GM19438 (cell line): ENCODE data around the gene MEDAG.
"Not testable (repeated sequence)": the region's sequence is repeated elsewhere in the genome, so short reads cannot be mapped to it uniquely, and the experiment has no call there.

Experiments used
- ATAC-seq: cut with Tn5 transposase; IDR thresholded peaks from one replicate; pipeline ENCODE4 v1.9.1; 2021; ENCODE audit warnings: low read depth; ENCODE audit not compliant: unreplicated experiment

Gene MEDAG

DNA sequence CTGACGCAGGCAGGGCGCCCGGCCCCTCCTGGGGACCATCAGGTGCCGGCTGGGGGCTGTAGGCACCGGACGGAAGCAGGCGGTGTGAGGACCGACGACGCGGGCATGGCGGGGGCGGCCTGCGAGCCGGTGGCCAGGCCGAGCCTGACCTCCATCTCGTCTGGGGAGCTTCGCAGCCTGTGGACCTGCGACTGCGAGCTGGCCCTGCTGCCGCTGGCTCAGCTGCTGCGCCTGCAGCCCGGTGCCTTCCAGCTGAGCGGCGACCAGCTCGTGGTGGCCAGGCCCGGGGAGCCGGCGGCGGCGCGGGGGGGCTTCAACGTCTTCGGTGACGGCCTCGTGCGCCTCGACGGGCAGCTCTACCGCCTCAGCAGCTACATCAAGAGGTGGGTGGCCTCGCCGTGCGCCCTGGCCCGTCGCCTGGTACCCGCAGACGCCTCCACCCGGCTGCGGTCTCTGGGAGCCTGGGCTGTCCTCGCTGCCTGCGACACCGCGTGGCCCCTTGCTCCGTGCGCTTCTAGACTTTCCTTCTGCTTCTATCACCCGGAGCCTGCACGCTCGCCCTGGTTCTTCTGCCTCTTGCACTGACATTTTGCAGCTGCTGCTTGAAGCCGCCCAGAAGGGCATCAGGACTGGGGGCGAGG is 460 bp downstream of the MEDAG start:
- ATAC-seq = no peak

DNA sequence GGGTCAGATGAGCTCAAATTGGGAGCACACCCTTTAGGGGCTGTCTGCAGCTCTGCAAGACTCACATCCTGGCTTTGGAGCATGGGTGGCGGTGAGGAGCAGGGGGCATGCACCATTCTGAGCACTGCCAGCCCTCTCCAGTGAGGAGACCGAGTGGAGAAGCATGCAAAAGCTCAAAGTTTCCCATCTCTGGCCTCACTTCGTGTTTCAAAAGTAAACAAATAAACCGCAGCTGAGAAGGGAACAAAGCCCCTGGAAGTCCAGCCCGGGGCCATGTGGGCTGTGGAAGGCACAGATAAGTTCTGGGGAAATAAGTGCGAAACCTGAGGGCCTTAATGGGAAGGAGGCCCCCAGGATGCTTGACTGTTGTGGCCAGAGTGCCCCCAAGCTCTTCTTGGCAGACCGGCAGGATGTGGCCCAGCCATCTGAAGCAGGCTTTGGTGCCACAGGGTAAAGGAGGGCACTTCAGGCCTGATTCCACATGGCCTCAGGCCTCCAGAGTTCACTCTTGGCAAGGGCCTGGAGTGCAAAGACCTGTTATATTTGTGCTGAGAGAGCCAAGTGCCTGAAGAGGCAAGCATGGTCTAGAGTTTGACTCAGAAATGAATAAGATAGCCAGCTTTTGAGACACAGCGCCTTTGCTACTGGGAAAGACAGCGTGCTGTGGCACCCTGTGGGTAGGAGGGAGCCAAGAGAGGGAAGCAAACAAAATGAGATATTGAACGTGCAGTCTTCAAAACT is 1.2 kb downstream of the MEDAG start:
- no peak for ATAC-seq

DNA sequence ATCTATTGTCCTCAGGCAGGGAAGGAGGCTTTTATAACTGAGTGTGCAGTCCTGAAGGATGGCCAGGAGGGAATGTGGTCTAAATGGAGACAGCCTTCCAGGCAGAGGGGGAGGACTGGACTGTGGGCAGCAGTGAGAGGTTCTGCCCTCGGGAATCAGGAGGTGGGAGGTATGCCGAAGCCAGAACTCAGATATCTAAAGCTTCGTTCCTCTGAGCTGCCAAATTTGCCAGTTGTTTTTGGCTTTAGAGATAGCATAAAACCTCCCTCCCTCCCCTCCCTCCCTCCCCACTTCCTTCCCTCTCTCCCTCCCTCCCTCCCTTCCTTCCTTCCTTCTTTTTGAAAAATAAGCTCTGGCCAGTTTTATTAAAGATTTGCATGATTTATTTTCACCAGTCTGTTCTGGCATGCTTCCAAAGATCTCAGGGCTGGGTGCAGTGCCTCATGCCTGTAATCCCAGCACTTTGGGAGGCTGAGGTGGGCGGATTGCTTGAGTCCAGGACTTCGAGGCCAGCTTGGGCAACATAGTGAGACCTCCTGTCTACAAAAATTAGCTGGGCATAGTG is 2.4 kb downstream of the MEDAG start:
- no peak for ATAC-seq

DNA sequence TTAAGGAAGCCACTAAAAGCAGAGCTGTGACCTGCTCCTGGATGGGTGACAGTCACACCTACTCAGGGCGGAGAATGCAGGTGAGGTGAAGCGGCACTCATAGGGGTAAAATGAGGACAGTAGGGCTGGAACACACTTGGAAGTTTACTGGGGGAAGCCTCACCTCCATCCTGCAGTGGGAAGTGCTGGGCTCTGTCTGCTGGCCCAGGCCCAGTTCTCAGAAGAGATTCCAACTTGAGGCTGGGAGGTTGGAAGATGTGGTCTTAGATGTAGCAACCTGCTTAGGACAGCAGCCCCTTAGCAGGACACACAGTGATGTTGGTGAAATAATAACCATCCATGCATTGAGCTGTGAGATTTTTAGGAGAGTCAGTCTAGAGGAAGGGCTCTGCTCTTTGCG is 4.6 kb downstream of the MEDAG start:
- no peak for ATAC-seq

DNA sequence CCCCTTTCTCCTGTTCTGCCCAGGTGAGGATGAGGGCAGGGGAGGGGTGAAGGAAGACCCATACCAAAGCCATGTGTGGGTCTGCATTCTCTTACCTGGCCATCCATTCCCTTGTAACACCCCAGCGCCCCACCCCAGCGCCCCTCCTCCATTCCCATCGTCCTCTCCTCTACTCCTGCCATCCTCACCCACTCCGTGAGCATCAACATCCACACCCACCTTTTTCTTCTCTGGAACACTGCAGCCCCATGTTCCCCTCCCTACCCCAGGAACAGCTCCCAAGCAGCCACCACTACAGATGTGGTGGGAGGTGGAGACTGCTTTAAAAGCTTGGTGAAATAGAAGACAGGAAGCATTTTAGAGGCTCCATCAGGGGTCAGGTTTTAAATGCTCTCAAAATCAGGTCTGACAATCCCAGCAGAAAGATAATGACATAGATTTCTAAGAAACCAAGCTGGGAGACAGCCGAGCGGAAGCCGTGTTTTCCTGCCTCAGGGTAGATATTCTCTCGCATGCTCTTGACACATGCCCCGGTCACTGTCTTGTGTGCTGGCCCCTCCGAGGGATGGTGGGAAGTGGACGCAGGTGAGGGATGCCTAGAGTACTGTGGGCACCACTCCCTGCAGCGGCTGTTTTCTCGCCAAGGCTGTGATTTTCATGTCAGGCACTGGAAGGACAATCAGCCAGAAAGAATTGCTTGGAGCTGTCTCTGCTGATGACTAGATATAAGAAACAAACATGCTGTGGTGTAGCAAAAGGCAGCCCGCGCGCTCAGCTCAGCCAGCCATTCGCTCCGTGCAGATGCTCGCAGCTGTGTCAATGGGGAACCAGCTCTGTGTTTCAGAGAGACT is 9.8 kb downstream of the MEDAG start:
- no peak for ATAC-seq

DNA sequence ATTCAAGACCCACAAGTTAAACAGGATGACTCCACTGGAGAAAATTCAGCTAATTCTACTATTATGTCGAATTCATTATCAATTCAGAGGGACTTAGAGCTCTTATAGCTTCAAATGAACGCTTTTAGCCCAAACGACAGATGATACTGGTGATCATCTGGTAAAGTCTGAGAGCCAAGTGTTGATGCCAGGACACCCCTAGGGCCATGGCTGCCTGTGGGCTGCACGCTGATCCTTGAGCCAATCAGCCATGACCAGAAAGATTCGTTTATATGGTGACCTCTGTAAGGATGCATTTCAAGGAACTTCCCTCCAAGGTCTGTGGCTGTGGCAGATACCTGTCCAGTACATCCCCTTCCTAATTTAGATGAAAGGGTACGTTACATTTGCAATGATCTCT is 10.9 kb downstream of the MEDAG start:
- no peak for ATAC-seq

DNA sequence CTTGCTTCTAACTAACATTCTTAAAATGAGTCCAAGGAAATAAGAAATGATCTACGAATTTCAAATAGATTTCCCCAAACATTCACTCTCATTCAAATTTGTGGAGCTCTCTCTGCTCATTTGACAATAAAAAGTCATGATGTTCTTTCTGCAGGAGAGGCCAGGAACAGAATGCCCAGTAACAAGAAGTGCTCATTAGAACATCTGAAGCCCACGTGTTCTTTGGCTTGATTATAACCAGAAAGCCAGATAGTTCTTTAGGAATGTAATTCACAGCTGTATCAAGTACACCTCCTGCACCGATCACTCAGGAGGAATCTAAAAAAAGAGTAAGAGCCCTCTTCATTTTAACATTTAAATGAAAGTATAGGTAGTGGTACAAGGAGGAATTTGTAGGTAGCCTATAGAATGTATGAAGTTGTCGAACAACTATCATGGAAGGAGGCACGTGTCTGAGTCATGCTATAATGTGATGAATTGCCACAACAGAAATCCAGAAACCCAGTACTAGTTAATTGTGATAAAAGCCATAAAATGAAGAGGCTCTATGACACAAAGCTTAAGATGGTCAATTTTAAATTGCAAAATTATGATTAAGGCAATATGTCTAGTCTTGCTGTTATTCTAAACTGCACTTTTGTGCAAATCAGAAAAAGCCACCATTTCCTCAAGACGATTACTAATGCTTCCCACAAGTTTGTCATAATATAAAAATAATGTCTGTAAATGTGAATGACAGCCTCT is 12.8 kb downstream of the MEDAG start:
- no peak for ATAC-seq

DNA sequence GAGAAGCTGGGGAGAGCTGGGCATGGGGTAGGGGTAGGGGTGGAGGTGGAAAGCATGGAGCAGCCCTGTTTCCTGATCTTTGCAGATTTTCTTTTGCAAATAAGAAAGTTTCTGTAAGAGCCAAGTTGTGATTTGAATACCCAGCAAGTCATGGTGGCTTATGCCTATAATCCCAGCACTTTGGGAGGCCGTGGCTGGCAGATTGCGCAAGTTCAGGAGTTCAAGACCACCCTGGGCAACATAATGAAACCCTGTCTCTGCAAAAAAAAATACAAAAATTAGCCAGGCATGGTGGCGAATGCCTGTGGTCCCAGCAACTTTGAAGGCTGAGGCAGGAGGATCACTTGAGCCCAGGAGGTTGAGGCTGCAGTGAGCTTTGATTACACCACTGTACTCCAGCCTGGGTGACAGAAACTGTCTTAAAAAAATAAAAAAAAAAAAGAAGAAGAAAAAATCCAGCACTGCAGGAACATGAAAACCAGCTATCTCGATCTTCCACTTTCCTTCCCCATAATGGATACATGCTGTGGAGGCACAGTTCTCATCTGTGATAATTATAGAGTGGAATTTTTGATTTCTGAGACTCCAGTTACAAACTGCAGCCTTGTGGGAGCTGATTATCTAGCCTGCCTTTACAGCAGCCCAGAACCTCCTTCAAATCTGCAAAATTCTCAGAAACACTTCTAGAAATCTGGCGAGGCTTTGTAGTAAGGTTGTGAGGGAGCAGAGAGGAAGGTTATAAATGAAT is 14.3 kb downstream of the MEDAG start:
- no peak for ATAC-seq

DNA sequence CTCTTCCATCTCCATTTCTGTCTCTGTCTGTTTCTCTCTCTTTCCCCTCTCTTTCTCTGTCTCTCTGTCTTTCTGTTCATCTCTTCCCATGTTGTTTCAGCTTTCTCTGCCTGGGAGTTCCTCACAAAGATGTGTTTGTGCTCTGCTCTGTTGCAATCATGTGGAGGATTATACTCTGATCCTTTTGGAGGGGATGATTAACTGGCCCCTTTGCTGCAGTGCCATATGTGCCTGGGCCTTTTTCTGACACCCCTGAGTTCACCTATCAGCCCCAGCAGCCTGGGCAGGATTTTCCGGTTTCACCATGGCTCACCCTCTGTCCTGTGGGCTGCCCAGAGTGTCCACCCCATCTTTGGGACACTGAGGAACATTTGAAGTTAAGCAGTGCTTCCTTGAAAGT is 17.3 kb downstream of the MEDAG start:
- ATAC-seq = no peak

DNA sequence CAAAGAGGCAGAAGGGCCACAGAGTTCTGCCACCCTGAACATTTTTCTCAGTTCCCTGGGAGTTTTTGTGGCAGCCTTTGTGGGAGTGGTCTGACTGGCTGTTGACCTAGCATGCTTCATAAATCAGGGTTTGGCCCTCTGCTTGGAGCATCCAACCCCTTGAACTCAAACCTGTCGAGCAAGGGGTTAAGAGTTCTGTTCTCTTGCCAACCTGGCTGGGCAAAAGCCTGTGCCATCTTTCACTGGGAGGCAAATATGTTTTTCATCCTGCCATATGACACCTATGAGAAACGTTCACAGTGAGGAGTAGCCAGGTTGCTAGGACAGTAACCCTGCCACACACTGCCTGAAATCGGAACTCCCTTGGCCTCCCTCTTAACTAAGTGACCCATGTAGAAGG is 18.6 kb downstream of the MEDAG start:
- ATAC-seq = no peak

DNA sequence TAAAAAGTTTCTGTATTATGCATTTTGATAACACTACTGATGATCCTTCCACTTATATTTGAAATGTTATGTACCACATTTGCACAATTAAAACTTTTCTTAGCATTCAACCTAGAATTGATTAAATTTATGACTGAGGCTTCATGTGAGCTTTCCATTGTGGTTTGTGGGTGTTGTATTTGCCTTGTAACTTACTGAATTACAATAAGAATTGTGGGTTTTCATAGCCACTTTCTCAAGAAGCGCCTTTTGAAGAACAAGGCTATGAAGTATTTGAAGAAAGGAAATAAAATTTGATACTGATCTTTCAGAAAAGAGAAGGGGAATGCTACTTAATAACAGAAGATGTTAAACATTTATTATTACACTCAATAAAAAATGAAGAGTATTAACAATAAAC is 19.4 kb downstream of the MEDAG start:
- ATAC-seq = no peak

DNA sequence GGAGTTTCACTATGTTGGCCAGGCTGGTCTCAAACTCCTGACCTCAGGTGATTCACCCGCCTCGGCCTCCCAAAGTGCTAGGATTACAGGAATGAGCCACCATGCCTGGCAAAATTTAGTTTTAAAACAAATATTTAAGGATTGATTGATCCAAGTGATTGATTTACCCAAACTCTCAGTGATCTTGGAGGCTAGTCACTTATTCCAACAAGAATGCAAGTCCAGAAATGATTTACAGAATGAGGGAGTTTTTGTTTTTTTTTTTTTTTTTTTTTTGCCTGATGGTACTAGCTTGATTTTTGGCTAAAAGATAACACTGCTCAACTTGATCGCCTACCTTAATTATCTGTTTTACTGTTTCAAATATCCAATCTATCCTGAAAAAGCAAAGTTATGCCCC is 20.7 kb downstream of the MEDAG start:
- ATAC-seq = no peak

DNA sequence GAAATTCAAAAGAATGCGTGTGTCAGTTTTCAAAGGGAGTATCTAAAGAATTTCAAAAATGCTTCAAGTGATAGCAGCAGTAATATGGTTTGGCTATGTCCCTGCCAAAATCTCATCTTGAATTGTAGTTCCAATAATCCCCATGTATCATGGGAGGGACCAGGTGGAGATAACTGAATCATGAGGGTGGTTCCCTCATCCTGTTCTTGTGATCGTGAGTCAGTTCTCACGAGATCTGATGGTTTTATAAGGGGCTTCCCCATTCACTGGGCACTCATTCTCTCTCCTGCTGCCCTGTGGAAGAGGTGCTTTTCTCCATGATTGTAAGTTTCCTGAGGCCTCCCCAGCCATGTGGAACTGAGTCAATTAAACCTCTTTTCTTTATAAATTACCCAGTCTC is 21.1 kb downstream of the MEDAG start:
- ATAC-seq = not testable (repeated sequence)

DNA sequence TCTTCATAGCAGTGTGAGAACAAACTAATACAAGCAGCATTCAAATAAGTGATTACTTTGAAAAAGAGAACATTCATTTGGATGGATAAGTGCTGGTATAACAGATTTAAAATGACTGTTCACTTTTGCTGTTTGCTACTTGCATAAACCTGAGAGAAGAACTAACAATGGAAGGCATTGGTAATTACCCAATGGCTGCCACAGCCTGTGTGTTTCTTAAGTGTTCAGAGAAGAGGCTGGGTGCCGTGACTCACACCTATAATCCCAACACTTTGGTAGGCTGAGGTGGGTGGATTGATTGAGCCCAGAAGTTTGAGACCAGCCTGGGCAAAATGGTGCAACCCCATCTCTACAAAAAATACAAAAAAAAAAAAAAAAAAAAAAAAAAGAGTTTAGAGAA is 21.5 kb downstream of the MEDAG start:
- no peak for ATAC-seq

DNA sequence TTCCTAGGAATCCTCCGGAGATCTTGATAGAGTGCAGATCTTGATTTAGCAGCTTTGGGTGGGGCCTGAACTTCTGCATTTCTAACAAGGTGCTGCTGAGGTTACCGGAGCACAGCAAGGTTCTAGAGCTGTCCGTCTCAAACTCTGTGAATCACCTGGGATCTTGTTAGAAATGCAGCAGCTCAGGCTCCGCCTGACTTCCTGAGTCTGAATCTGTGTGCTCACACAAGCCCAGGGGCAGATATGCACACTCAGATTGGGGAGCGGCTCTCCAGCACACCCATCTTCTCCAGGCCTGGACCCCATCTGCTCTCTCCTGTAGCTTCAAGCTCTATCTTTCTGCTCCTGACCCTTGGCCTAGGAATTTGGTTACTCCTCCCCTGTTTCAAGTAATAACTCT is 22.9 kb downstream of the MEDAG start:
- no peak for ATAC-seq

DNA sequence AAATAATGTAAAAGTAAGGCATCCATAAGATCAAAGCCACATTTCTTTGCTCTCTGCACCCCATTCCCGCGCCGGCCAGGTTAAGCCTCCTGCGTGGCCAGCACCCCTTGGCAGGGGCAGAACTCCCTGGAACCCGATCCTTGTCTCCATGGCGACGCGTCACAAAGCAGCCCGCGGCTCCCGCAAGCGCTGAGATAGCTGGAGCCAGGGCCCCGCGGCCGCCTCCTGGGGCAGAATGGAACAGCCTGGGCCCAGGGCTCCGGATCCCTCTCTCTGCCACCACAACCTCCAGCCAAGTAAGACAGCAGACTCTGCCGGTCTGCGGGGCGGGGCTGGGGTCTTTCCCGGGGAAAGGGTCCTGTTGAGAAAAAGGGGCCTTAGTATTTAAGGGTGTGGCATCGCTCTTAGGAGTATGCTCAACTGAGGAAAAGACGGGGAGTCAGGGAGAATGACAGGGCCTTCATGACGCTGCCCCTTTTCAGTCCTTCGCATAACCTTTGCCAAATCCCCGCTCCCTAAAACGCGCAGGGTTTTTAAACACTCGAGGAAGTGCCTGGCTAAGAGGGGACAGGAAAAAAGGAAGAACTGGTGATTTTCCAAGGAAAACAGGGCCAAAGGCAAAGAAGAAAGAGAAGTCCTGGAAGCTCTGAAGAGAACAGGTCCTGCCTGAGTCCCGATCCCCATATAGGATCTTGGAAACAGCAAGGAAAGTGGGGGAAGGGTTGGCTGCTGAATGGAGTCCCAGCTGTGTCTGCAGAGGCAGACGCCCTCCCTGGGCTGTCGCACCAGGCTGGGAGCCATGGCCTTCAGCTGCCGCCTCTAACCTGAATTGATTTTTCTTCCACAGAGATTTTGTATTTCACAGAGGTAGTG is 26.6 kb downstream of the MEDAG start, which contains the start of gene TEX26:
Gene TEX26, plus strand, starts transcription at position 176 of the 873 bp plus-strand sequence. Its CDS starts 60 bp downstream, at position 236.
- no peak for ATAC-seq

DNA sequence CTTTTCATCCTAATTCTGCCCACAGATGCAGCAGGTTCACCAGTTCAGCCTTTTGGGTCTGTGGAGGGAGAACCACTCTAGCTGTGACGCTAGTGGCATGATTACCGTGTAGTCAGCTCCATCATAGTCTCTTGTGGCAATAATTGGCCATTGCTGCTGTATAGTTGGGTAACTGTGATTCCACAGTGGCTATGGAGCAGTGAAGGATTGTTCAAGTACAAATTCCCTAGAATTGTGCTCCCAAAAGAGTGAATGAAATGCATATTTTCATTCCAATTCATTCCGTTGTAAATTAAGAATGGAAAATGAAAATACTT is 27.2 kb downstream of the MEDAG start:
- ATAC-seq = no peak

DNA sequence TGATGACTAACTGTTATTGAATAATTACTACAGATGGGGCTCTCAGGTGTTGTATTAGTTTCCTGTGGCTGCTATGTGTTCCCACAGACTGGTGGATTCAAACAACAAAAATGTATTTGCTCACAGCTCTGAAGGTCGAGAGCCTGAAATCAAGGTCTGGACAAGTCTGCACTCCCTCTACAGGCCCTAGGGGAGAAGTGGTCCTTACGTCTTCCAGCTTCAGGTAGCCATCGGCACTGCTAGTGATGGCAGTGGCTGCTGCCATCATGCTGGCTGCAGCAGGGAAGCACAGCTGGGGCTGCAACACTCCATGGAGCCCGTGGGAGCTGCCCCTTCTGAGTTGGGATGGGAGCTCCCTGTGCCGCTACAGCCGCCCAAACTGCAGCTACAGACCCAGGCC is 28.3 kb downstream of the MEDAG start:
- ATAC-seq = no peak

DNA sequence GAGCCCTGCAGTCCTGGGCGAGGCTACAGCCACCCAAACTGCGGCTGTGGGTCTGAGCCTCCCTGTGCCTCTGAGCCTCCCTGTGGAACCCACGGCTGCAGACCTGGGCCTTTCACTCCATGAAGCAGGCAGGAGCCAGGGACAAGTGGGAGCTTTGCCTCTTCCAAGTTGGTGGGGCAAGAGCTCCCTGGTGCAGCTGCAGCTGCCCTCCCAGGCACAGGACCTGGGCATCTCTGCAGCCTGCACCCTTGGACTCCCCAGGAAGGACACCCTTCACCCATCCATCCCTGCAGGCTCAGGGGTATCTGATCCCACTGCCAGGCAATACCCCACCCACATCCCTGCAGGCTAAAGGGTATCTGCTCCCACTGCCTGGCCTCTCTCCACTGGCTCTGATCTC is 28.7 kb downstream of the MEDAG start:
- no peak for ATAC-seq
